ENCODE data around the gene FAM174C.

FAM174C gene

DNA sequence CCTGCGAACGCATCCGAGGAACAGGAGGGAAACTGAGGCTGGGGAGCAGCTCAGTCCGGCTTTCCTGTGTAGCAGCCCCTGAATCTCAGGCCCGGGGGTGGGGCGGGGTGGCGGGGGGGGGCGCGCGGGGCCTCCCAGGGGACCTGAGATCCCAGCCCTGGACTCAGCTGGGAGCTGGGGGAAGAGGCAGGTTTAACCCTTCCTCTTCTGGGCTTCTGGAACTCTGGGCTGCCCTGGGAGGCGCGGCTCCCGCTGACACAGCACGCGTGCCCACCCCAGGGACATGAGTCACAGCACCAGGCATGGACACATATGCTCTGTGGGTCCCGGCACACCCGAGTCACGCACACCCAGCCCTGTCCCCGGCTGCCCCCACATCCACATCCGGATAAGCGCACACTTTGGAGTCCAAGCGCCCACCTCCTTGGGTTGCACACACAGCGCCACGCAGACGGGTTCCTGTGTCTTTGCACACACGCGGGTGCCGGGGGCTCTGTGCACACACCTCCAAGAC, 9.7 kb upstream of the FAM174C start:
- Histone ChIP-seq H3K4me1 (ENCODE audit: control insufficient read depth, insufficient read depth, low read length) (peaks cover 25% of the 10 kb centered on the region), H3K36me3 (ENCODE audit: control insufficient read depth in 2 of 2, insufficient read depth in 1 of 2, low read length in 2 of 2) (peaks cover 3 to 9% of the 10 kb centered on the region in 2 experiments; a peak in 2 of 3 replicates), H3K4me3 (ENCODE audit: low read depth, low read length) (peak overlapping the region; percentile 0), H3K27ac (ENCODE audit: extremely low read depth, low read depth, low read length) (peak overlapping the region; percentile 61; the same call in 1 of the 2 replicates), H3K9me3 (ENCODE audit: control insufficient read depth, insufficient read depth, low read depth, low read length) (no peaks in the 10 kb centered on the region)
- TF ChIP-seq ZIC2 (tag by site-specific recombination; IDR thresholded peaks at IDR 0.05) (peak; percentile 81), ZNF555 (tag by site-specific recombination; conservative IDR thresholded peaks at IDR 0.05) (no peak), ZNF423 (tag by site-specific recombination; IDR thresholded peaks at IDR 0.05) (peak; percentile 67; the same call in 1 of the 2 replicates), GLIS1 (tag by site-specific recombination; IDR thresholded peaks at IDR 0.05) (peak; percentile 63; the same call in 1 of the 2 replicates), ZBTB7A (tag by site-specific recombination; IDR thresholded peaks at IDR 0.05; ENCODE audit: low read depth) (0 out of 2 replicates have a peak, but pooled peaks have one; percentile 12), ZNF571 (tag by site-specific recombination; IDR thresholded peaks at IDR 0.05) (no peak), ZNF785 (tag by site-specific recombination; IDR thresholded peaks at IDR 0.05) (peak; percentile 24; the same call in 1 of the 2 replicates), ZNF677 (tag by site-specific recombination; IDR thresholded peaks at IDR 0.05) (no peak), GLI4 (tag by site-specific recombination; IDR thresholded peaks at IDR 0.05) (0 out of 2 replicates have a peak, but pooled peaks have one; percentile 26), KLF10 (tag by site-specific recombination; IDR thresholded peaks at IDR 0.05) (peak; percentile 10; the same call in 1 of the 2 replicates), ZNF391 (tag by site-specific recombination; IDR thresholded peaks at IDR 0.05; ENCODE audit: borderline replicate concordance, low read depth) (no peak), OSR2 (tag by site-specific recombination; IDR thresholded peaks at IDR 0.05) (no peak), IKZF3 (tag by site-specific recombination; IDR thresholded peaks at IDR 0.05) (peak; percentile 58), KLF9 (tag by site-specific recombination; IDR thresholded peaks at IDR 0.05; ENCODE audit: low read depth) (no peak)
- TF ChIP-seq, protein P1, sequence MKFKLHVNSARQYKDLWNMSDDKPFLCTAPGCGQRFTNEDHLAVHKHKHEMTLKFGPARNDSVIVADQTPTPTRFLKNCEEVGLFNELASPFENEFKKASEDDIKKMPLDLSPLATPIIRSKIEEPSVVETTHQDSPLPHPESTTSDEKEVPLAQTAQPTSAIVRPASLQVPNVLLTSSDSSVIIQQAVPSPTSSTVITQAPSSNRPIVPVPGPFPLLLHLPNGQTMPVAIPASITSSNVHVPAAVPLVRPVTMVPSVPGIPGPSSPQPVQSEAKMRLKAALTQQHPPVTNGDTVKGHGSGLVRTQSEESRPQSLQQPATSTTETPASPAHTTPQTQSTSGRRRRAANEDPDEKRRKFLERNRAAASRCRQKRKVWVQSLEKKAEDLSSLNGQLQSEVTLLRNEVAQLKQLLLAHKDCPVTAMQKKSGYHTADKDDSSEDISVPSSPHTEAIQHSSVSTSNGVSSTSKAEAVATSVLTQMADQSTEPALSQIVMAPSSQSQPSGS (tag by site-specific recombination; IDR thresholded peaks at IDR 0.05; ENCODE audit: low read depth), result no peak
- TF ChIP-seq, protein P2, sequence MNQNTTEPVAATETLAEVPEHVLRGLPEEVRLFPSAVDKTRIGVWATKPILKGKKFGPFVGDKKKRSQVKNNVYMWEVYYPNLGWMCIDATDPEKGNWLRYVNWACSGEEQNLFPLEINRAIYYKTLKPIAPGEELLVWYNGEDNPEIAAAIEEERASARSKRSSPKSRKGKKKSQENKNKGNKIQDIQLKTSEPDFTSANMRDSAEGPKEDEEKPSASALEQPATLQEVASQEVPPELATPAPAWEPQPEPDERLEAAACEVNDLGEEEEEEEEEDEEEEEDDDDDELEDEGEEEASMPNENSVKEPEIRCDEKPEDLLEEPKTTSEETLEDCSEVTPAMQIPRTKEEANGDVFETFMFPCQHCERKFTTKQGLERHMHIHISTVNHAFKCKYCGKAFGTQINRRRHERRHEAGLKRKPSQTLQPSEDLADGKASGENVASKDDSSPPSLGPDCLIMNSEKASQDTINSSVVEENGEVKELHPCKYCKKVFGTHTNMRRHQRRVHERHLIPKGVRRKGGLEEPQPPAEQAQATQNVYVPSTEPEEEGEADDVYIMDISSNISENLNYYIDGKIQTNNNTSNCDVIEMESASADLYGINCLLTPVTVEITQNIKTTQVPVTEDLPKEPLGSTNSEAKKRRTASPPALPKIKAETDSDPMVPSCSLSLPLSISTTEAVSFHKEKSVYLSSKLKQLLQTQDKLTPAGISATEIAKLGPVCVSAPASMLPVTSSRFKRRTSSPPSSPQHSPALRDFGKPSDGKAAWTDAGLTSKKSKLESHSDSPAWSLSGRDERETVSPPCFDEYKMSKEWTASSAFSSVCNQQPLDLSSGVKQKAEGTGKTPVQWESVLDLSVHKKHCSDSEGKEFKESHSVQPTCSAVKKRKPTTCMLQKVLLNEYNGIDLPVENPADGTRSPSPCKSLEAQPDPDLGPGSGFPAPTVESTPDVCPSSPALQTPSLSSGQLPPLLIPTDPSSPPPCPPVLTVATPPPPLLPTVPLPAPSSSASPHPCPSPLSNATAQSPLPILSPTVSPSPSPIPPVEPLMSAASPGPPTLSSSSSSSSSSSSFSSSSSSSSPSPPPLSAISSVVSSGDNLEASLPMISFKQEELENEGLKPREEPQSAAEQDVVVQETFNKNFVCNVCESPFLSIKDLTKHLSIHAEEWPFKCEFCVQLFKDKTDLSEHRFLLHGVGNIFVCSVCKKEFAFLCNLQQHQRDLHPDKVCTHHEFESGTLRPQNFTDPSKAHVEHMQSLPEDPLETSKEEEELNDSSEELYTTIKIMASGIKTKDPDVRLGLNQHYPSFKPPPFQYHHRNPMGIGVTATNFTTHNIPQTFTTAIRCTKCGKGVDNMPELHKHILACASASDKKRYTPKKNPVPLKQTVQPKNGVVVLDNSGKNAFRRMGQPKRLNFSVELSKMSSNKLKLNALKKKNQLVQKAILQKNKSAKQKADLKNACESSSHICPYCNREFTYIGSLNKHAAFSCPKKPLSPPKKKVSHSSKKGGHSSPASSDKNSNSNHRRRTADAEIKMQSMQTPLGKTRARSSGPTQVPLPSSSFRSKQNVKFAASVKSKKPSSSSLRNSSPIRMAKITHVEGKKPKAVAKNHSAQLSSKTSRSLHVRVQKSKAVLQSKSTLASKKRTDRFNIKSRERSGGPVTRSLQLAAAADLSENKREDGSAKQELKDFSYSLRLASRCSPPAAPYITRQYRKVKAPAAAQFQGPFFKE (tag by site-specific recombination; IDR thresholded peaks at IDR 0.05; ENCODE audit: borderline replicate concordance), result 0 out of 2 replicates have a peak, but pooled peaks have one; percentile 91
- TF ChIP-seq, protein P3, sequence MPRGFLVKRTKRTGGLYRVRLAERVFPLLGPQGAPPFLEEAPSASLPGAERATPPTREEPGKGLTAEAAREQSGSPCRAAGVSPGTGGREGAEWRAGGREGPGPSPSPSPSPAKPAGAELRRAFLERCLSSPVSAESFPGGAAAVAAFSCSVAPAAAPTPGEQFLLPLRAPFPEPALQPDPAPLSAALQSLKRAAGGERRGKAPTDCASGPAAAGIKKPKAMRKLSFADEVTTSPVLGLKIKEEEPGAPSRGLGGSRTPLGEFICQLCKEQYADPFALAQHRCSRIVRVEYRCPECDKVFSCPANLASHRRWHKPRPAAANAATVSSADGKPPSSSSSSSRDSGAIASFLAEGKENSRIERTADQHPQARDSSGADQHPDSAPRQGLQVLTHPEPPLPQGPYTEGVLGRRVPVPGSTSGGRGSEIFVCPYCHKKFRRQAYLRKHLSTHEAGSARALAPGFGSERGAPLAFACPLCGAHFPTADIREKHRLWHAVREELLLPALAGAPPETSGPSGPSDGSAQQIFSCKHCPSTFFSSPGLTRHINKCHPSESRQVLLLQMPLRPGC (tag by site-specific recombination; IDR thresholded peaks at IDR 0.05), result peak; percentile 17; the same call in 1 of the 2 replicates
- ChIA-PET POLR2A (interaction anchor here (0.6 to 7.7 kb wide), 7 partner anchors 9 to 42 kb away, joined by 3 to 407 read pairs (median 9); partner anchors contain the start of genes ATP5F1D and FAM174C), CTCF (interaction anchor here (0.6 to 11.3 kb wide), 9 partner anchors 10 to 206 kb away, joined by 3 to 299 read pairs (median 4); no protein-coding TSS in a partner anchor)
